OCI-LY1 (cell line): ENCODE data around the gene RFX8.

Source experiments
- H2AFZ ChIP-seq: fragments of 200-600 bp; sonication (generic), shearing (Covaris generic); 2 replicates; pipeline ENCODE4 v1.6.0; 2014; ENCODE audit warnings: antibody characterized with exemption, mild to moderate bottlenecking, low read length
- H3F3A ChIP-seq: fragments of 200-600 bp; sonication (generic), shearing (Covaris generic); 2 replicates; pipeline ENCODE4 v1.6.0; 2014; ENCODE audit warnings: mild to moderate bottlenecking, antibody characterized with exemption, low read length, moderate library complexity; ENCODE audit not compliant: insufficient read depth
- H3K27ac ChIP-seq: fragments of 200-600 bp; sonication (generic); 2 replicates; pipeline ENCODE4 v1.5.1; 2014; ENCODE audit warnings: low read length, mixed run types, mild to moderate bottlenecking, low read depth; ENCODE audit not compliant: poor library complexity, severe bottlenecking
- H3K27me3 ChIP-seq: fragments of 200-600 bp; sonication (generic); 2 replicates; pipeline ENCODE4 v1.6.0; 2014; ENCODE audit warnings: antibody characterized with exemption, mild to moderate bottlenecking, low read length, moderate library complexity; ENCODE audit not compliant: insufficient read depth
- H3K36me3 ChIP-seq: fragments of 200-600 bp; sonication (generic); 2 replicates; pipeline ENCODE4 v1.6.1; 2014; ENCODE audit warnings: mild to moderate bottlenecking, antibody characterized with exemption, low read length, moderate library complexity, mixed read lengths; ENCODE audit not compliant: insufficient read depth
- H3K4me1 ChIP-seq: fragments of 200-600 bp; sonication (generic); 2 replicates; pipeline ENCODE4 v1.5.1; 2014; ENCODE audit warnings: mild to moderate bottlenecking, low read length, moderate library complexity; ENCODE audit not compliant: insufficient read depth, severe bottlenecking
- H3K4me2 ChIP-seq: fragments of 200-600 bp; sonication (generic), shearing (Covaris generic); 2 replicates; pipeline ENCODE4 v1.6.1; 2014; ENCODE audit warnings: low read length
- H3K4me3 ChIP-seq: fragments of 200-600 bp; sonication (generic); 2 replicates; pipeline ENCODE4 v1.5.1; 2014; ENCODE audit warnings: low read length, low read depth, mild to moderate bottlenecking, mixed read lengths; ENCODE audit not compliant: poor library complexity, severe bottlenecking
- H3K79me2 ChIP-seq: fragments of 200-600 bp; shearing (Covaris generic); 2 replicates; pipeline ENCODE4 v1.6.1; 2016; ENCODE audit warnings: mixed run types, low read length, mixed read lengths; ENCODE audit not compliant: insufficient read depth
- H3K9ac ChIP-seq: fragments of 200-600 bp; sonication (generic), shearing (Covaris generic); 2 replicates; pipeline ENCODE4 v1.6.1; 2014; ENCODE audit warnings: mild to moderate bottlenecking, low read length, mixed read lengths
- H3K9me2 ChIP-seq: fragments of 200-600 bp; sonication (generic), shearing (Covaris generic); 2 replicates; pipeline ENCODE4 v1.6.1; 2014; ENCODE audit warnings: low read depth, mild to moderate bottlenecking, low read length, mixed read lengths
- H3K9me3 ChIP-seq: fragments of 200-600 bp; shearing (Covaris generic); 2 replicates; pipeline ENCODE4 v1.6.1; 2014; ENCODE audit warnings: low read length, mixed read lengths
- H4K20me1 ChIP-seq: fragments of 200-600 bp; sonication (generic), shearing (Covaris generic); 2 replicates; pipeline ENCODE4 v1.6.0; 2016; ENCODE audit warnings: mild to moderate bottlenecking, low read length; ENCODE audit not compliant: insufficient read depth
- CTCF ChIP-seq: fragments of 200-600 bp; sonication (generic), shearing (Covaris generic); IDR thresholded peaks from 2 replicates; pipeline ENCODE4 v1.5.1; 2017; ENCODE audit warnings: mild to moderate bottlenecking, antibody characterized with exemption, low read length, moderate library complexity, mixed read lengths
- EZH2 ChIP-seq: fragments of 200-600 bp; sonication (generic), shearing (Covaris generic); IDR thresholded peaks from 2 replicates; pipeline ENCODE4 v1.8.0; 2017; ENCODE audit warnings: borderline replicate concordance, mixed run types, mild to moderate bottlenecking, antibody characterized with exemption, low read length, moderate library complexity, mixed read lengths

Gene RFX8

GRCh38 chr2:101415220-101415619 lies 59.7 kb downstream of the RFX8 start:
- no peak overlapping the region for H2AFZ ChIP-seq
- H4K20me1 ChIP-seq: no peaks in the 10 kb centered on the region
- H3F3A ChIP-seq: no peaks in the 10 kb centered on the region
- H3K36me3 ChIP-seq: no peaks in the 10 kb centered on the region
- no peaks in the 10 kb centered on the region for H3K9me3 ChIP-seq
- H3K9ac ChIP-seq: no peak overlapping the region
- H3K79me2 ChIP-seq: no peaks in the 10 kb centered on the region
- peaks cover 8% of the 10 kb centered on the region; the same call in 1 of the 2 replicates for H3K27me3 ChIP-seq
- no peak overlapping the region for H3K4me3 ChIP-seq
- H3K4me2 ChIP-seq: no peak overlapping the region
- no peaks in the 10 kb centered on the region for H3K9me2 ChIP-seq
- TF ChIP-seq EZH2: no peak
- peak; percentile 18; the same call in 1 of the 2 replicates for TF ChIP-seq CTCF
- H3K27ac ChIP-seq: no peak overlapping the region
- no peaks in the 10 kb centered on the region for H3K4me1 ChIP-seq

GRCh38 chr2:101412092-101412694 lies 62.7 kb downstream of the RFX8 start:
- no peak overlapping the region for H3K9ac ChIP-seq
- no peak for TF ChIP-seq EZH2
- H3K4me2 ChIP-seq: no peak overlapping the region
- no peaks in the 10 kb centered on the region for H3K36me3 ChIP-seq
- peaks cover 8% of the 10 kb centered on the region for H3K27me3 ChIP-seq
- H3K9me2 ChIP-seq: no peaks in the 10 kb centered on the region
- no peaks in the 10 kb centered on the region for H3K79me2 ChIP-seq
- no peaks in the 10 kb centered on the region for H4K20me1 ChIP-seq
- no peaks in the 10 kb centered on the region for H3K9me3 ChIP-seq
- H3K4me3 ChIP-seq: no peak overlapping the region
- no peak overlapping the region for H3K27ac ChIP-seq
- no peak overlapping the region for H2AFZ ChIP-seq
- H3F3A ChIP-seq: no peaks in the 10 kb centered on the region
- H3K4me1 ChIP-seq: no peaks in the 10 kb centered on the region

- H3K4me2 ChIP-seq: no peak overlapping the region
- H3K9ac ChIP-seq: no peak overlapping the region
- H3K79me2 ChIP-seq: no peaks in the 10 kb centered on the region
- no peak for TF ChIP-seq CTCF
- peaks cover 8% of the 10 kb centered on the region for H3K27me3 ChIP-seq
- H3K9me2 ChIP-seq: no peaks in the 10 kb centered on the region
- H3K36me3 ChIP-seq: no peaks in the 10 kb centered on the region
- no peak overlapping the region for H3K27ac ChIP-seq
- H4K20me1 ChIP-seq: no peaks in the 10 kb centered on the region
- H3K4me3 ChIP-seq: no peak overlapping the region
- no peaks in the 10 kb centered on the region for H3F3A ChIP-seq
- no peaks in the 10 kb centered on the region for H3K9me3 ChIP-seq
- no peaks in the 10 kb centered on the region for H3K4me1 ChIP-seq
- H2AFZ ChIP-seq: no peak overlapping the region
These were observed 64.2 kb downstream of the RFX8 start for GRCh38 chr2:101410746-101411145.

- Histone ChIP-seq H3K36me3 (no peaks in the 10 kb centered on the region), H4K20me1 (no peaks in the 10 kb centered on the region), H3K27ac (no peak overlapping the region), H3K9ac (no peak overlapping the region), H3F3A (no peaks in the 10 kb centered on the region), H2AFZ (no peak overlapping the region), H3K9me3 (no peaks in the 10 kb centered on the region), H3K4me1 (no peaks in the 10 kb centered on the region), H3K79me2 (no peaks in the 10 kb centered on the region), H3K4me3 (no peak overlapping the region), H3K9me2 (no peaks in the 10 kb centered on the region), H3K4me2 (no peak overlapping the region), H3K27me3 (peaks cover 7% of the 10 kb centered on the region)
- no peak for TF ChIP-seq CTCF
- TF ChIP-seq EZH2: no peak
These were observed 64.8 kb downstream of the RFX8 start for GRCh38 chr2:101410114-101410513.
